NCI-H460 (cell line): ENCODE data around the gene DENND1A. TPM values are rescaled to one million over a fixed set of nuclear protein-coding genes. Genes with fewer than 3 reads are reported as not detected.

Source experiments
- DNase-seq: peaks from one replicate; pipeline ENCODE4 v3.0.0-alpha.2; 2016; ENCODE audit warnings: low read depth; ENCODE audit errors: extremely low read depth
- total RNA-seq: library from RNA; depleted of rRNA; stranded (reverse); fragments of >200 nt; shearing (Covaris generic); gene quantifications from 2 replicates; pipeline ENCODE4 v1.2.3, GENCODE V29; 2014

DENND1A gene
- total RNA-seq, 1 experiment from 2014 or later = 32.7 TPM

DNA sequence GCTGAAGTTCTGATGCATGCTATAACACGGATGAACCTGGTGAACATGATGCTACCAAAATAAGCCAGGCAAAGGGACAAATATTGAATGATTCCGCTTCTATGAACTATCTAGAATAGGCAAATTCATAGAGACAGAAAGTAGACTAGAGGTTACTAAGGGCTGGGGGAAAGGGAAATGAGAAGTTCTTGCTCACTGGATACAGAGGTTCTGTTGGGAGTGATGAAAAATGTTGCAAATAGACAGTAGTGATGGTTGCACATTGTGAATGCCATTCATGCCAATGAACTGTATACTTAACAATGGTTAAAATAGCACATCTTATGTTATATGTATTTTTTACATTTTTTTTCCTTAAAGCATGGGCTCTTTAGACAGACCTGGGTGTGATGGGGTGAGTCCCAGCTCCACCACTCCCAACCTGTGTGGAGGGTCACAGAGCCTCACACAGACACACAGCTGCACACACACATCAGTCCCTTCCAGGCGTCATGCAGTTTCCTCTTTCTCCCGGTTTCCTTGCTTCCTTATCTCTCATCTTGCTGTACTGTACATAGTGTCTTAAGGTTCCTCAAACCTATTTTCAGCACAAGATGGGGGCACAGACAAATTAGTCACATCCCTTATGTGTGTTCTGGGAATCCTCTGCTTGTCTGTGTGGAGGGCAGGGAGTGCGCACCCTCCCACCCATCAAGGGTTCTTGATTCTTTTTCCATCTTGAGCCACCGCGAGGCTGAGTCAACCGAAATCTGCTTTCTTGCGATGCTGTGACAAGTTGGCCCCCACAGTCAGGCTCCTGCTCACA, 381.0 kb downstream of the DENND1A start:
- DNase-seq = no peak

DNA sequence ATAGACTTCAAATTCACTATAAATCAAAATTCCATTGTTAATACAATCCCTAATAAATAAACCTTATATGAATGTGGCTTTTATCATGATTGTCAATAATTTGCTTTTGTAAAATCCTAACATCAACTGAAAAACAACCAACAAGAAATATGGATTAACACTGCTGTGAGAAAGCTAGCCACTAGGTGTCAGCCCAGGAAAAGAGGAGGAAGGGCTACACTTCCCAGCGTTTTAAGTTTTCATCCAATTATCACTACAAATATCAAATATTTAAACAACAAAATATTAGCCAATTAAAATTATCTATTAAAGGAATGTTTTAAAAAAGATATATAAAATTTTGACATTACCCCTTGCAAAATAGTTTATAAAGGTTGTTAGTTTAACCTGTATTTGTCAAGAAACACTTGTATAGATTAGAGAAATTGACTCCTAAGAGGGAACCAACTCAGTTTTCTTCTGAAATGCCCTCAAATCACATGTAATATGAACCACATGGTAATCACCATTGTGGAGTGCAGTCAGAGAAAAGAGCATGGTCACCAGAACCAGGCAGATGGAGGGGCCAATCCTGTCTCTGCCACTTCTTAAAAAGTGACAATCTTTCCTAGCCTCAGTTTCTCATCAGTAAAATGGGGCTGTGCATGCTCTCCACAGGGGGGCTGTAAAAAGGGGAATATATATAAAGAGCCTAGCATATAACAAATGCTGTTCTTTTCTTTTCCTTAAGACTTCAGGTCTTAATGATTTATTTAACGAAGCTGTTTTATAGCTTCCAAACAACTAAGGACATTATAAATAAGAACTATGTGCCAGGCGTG, 385.7 kb downstream of the DENND1A start:
- DNase-seq = peak; percentile 33

DNA sequence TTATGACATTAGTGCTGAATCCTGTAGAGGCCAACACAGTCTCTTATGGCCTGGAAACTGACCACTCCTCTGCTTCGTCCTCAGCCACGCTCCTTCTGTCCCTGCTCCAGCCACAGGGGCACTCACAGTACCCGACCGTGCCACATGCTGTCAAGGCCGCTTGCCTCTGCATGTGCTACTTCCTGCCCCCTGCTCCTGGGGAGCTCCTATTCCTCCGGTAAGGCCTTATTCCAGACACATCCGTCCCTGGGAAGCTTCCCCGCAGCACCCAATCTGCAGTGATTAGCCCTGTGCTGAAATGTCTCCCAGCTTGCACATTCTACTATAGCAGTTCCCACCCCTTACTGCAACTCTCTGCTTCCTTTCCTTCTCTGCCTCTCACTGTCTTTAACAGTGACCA, 386.4 kb downstream of the DENND1A start:
- DNase-seq = no peak

DNA sequence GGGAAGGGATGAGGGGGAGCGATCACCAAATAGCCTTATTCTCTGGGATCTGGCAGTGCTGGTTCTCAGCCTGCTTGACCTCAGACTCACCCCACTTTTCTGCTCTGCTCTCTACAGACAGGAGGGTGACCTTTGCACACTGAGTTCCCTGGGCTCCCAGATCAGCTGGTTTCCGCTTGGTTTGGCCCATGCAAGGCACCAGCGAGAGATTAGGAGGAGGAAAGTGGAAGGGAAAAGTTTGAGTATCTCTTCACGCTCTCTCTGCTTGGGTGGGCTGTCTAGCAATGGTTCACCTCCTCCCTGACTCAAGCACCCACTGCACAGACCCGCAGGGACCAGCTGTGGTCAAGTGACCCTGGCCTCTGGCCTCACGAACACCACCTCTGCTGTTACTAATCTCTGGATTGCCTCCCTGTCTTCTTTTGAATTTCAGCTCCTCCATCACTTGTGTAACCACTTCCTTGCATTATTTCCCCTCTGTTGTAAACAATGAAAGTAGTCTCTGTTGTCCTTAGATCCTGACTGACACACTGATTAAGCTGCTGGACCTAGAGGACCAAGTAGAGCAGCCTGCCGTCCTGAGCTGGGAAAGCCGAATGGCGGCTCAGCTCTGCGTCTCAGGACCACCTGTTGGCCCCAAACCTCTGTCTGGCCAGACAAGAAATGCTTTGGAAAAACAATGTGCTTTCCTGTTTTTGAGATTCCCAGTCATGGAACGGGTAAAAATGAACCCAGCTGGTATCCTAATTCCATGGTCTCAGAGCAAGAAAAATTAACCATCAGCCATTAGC, 387.3 kb downstream of the DENND1A start:
- DNase-seq = no peak

DNA sequence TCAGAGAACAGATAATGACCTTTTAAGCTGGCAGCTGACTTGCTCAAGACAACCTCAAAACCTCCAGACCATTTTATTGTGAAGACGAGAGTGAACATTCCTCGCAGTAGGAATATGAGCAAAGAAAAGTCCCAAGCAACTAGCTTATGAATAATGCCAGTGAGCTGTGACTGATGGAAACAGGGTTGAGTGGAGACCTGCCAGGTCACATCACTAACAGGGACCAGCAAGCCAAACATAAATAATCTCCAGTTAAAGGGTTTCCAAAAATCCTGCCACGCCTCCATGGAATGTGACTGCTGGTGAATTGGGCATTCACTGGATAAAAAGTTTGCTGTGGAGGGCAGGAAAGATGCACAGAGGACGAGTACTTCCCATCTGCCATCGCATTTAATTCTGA, 388.5 kb downstream of the DENND1A start:
- DNase-seq = no peak

DNA sequence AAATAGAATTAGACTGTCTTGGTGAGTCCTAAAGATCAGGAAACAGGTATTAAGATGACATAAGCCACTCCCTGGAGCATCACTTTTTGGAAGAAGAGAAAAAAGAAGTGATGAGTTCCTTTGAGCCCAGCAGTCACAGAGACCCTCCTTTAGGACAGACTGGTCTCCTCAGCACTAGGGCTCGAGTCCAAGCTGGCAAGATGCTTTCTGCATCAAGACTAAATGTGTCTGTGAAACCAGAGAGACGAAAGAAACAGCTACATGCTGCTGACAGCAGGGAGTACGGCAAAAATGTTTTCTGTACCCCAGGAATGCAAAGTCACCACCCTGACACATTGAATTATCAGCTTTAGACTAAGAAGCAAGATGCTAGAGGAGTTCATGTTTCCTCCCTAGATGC, 389.5 kb downstream of the DENND1A start:
- no peak for DNase-seq

DNA sequence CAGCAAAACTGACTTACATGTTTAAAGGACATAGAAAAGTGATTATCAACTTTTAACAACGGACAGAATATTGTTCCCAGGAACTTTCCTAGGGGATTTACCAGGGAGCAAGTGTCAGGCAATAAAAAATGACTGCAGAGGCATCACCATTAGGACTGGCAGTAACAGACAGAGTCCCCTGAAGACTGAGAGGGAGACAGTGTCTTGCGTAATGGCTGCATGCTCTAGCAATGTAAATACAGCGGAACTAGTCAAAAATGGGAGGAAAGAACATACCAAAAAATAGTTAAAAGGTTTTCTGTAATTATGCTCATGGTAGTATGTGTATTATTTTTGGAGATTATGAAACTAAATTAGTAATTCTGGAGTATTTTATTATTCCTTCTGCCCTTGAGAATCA, 392.1 kb downstream of the DENND1A start:
- no peak for DNase-seq

DNA sequence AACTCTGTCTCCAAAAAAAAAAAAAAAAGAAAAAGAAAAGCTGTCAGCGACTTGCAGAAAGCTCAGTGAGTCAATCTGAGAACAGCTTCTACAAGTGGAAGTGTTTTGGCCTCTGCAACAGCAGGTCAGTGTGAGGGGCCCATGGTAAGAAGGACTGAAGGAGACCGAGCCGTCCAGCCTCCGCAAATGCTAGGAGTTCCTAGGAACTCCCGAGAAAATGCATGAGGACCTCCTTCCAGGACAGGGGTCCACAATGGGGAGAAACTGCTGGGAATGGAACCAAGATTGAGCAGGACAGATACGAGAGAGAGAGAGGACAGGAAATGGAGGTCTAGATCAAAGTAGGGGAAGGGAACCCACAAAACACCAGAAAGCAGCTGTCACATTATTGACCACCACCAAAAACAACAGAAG, 393.5 kb downstream of the DENND1A start:
- no peak for DNase-seq

DNA sequence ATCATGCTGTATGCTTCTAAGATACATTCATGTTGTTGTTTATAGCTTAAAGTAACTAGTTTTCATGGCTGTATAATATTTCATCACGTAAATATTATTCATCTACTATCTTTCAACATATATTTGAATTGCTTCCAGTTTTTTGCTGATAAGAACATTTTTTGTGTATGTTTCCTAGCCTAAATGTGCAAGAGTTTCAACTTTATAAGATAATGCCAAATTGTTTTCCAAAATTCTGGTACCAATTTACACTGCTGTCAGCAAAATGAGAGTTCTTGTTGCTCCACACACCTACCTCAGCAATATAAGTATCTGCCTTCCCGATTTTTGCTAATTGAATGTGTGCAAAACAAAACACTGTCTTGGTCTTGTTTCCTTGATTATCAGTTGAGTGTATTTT, 395.6 kb downstream of the DENND1A start:
- no peak for DNase-seq

DNA sequence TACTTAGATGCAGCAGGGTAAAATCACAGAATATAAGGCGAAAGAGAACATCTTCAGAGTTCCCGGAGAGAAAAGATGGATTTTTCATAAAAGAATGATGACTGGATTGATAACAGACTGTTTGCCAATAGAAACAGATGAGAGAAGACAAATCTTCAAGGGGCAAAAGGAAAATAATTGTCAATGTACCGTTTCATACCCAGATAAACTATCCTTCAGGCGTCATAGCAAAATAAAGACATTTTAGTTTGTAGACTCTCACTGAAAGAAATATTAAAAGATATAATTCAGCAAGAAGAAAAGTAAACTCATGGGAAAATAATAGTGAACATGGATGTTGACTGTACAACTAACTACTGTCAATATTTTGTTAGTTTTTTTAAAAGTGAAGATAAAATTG, 399.7 kb downstream of the DENND1A start:
- DNase-seq = no peak

DNA sequence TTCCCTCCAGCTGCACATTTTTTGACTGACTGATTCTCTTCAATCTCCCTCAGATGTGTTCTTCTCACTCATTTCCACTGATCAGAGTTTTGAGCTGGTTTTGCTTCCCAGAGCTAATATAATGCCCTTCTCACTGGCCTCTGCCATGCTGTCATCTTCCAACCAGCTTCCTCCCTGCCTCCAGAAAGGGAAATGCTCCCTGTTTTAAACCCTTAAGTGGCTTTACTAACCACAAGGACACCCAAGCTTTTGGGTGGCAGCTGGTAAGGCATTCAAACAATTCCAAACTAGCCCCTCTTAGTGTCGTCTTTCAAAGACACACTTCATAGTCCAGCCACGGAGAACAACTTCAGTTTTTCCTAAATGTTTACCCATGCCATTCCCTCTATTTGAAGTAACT, 401.4 kb downstream of the DENND1A start:
- no peak for DNase-seq

DNA sequence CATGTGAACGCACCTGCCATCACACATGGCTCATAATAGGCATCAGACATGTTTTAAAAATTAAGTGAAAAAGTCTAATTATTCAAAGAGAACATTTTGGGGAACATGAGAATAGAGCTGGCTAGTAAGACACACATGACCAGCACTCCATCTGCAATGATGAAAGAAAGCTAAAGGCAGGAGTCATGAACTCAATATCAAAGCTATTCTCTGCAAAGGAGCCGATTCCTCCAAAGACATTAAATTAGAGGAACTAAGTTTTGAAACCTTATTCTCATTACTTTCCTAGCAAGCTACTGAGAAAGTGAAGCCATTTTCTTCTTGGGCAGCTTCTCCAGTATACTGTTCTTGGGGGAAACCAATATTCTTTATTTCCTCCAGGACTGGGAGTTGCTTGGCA, 401.9 kb downstream of the DENND1A start:
- no peak for DNase-seq

DNA sequence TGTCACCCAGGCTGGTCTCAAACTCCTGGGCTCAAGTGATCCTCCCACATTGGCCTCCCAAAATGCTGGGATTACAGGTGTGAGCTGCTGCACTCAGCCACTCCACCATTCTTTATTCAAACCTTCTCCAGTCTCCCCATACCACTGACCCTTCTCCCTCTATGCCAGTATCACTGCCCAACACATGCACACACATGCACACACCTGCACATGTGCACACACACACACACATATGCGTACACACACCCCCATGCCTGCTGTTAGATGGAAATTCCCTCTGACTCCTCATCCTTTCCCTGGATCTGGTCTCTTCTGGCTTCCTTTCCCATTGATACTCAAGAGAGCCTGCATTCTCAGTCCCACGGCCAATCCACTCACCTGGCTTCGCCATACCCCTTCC, 404.0 kb downstream of the DENND1A start:
- DNase-seq = no peak

DNA sequence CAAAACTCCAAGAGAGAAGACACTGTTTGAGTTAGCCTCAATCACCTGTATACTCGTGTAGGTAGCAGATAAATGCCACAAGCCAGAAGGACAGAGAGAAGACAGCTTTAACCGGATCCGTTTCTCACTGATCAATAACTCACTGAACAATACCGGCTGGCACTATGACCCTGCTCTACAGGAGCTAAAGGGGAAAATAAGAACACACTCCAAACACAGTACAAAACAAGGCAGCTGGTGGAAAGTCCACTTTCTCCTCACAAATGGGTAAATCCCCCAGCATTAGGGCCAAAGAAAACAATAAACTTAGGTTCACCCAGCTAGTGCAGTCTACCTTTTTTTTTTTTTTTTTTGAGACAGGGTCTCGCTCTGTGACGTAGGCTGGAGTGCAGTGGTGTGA, 404.5 kb downstream of the DENND1A start:
- no peak for DNase-seq

DNA sequence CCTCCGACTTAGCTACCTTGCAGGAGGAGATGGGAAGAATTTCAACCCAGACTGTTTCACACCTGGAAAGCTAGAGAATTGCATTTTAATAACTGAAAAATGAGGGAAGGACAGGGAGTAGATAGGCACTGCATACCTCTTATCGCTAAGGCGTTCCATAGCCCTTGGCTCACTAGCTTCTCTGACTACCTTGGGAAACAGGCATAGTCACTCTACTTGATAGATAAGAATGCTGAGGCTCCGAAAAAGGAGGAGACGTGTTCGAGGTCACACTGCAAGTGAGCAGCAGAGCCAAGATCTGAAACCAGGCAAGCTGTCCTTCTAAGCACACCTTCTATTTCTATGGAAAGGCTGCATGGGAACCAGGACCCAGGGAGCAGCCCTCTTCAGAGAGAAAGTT, 405.1 kb downstream of the DENND1A start:
- DNase-seq = no peak

DNA sequence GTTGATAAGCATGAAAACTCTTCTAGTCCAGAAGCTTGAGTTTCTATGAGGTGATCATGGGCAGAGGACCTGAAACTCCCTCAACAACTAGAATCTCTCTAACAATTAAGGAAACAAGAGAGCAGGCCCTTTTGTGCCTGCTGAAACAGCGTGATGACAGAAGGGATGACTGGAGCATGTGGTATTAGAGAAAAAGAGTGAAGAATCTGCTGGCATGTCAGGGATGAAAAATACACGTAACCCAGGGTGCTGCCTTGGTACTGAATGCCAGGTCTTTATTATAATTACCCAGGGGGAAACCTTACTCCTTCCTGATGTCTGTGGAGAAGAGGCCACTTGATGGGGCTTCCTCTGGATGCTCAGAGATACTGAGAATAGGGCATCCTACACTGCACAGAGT, 406.1 kb downstream of the DENND1A start:
- DNase-seq = no peak

DNA sequence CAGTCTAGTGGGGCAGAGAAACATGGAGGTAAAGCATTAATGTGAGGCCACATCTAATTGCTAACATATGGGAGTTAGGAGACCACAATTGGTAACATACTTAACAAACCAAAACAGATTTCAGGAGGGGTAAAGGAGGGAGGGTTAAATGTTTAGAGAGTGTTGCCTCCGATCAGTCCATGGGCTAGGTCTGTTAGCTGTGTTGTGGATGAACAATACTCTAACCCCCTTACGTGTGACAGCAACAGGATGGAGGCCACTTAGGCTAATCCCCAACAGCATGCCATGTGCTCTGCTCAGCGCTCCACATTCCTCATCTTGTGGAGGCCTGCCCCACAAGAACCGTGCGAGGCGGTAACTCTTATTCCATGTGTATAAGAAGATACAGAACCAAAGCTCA, 406.9 kb downstream of the DENND1A start:
- DNase-seq = no peak

DNA sequence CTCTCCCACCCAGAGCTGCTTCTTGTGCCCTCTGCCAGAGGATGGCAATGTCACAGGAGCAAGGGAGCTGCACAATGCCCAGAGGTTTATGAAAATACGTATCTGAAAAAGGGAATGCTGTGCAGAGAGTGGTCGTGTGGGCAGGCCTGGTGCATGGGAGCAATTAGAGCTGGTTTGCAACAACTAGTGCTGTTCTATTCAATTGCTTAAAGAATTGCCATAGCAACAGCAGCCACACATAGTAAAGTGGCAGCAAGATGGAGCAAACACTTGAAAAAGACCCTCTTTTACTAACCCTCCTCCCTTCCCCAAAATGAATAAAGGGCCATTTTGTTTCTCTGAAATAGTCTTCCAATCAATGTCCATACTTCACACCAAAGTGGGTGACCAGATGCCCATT, 407.7 kb downstream of the DENND1A start:
- no peak for DNase-seq

DNA sequence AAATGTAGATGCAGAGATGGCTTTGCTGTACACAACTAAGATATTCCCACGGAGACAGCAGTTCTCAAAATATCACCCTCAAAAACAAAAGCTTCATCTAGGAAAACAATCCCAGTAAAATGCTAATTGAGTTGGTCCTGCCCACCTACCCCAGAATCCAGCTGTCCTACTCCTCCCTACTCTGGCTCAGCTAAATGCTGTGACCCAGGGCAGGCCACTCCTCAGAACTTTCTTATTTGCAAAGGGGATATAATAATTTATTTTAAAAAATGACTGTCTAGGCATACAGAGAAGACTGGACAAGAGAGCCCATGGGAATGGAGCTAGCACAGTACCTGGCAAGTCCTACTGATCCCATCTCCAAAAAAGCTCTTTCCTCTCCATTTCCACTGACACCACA, 411.6 kb downstream of the DENND1A start:
- DNase-seq = no peak

DNA sequence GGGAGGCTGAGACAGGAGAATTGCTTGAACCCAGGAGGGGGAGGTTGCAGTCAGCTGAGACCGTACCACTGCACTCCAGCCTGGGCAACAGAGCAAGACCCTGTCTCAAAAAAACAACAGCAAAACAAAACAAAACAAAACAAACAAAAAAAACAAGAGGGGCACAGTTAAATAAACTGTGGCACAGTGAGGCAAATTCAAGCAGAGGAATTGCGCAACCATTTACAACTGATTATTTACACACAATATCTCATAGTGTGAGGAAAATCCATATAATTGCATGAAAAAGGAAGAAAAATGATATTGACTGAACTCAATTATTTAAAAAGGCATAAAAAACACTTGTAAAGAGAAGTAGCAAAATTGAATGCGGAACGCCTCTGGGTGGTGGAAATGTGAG, 412.4 kb downstream of the DENND1A start:
- DNase-seq = no peak

DNA sequence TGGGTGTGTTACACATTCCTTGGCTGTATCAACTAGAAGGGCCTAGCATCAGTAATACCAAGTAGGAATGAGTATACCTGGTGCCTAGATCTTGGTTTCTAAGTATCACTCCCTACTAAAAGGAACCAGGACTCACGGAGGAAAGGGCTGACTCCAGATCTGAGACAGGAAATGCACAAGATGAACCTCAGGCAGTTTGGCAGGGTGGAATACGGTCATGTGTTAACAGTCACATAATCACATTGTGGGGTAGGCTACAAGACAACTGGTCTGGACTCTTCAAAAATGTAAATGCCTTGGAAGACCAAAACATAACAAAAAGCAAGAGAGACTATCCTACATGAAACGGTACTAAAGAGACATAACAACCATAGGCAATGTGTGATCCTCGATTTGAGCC, 415.2 kb downstream of the DENND1A start:
- DNase-seq = no peak
